B cell (primary cell): Measurements from ENCODE around the gene EVC. TPM values are rescaled to one million over a fixed set of nuclear protein-coding genes. Genes with fewer than 3 reads are reported as not detected.

Experiments
- ATAC-seq: fragments of 200-7000 bp; cut with Tn5 transposase; one replicate; pipeline ENCODE4 v1.10.0; 2021; ENCODE audit warnings: low read depth, mild to moderate bottlenecking, moderate number of reproducible peaks, moderate library complexity
- CTCF ChIA-PET: fragments of 350-600 bp; sonication (Branson Sonifier 250); formaldehyde crosslinking; loops from one replicate; lab custom pipeline; 2021; ENCODE audit warnings: antibody characterized with exemption, inconsistent platforms; lab: Charles Lee
- POLR2A ChIA-PET: fragments of 350-600 bp; sonication (Branson Sonifier 250); formaldehyde crosslinking; loops from one replicate; lab custom pipeline; 2021; ENCODE audit warnings: antibody characterized with exemption; lab: Charles Lee
- DNase-seq: peaks from one replicate; pipeline ENCODE4 v3.0.0; 2013
- H2AFZ ChIP-seq: 2 replicates; pipeline ENCODE4 v1.6.1; 2012; ENCODE audit warnings: mild to moderate bottlenecking, low read depth, low read length; ENCODE audit not compliant: insufficient read depth, poor library complexity, severe bottlenecking
- H3K27ac ChIP-seq, 2 donors: 1 replicate in 1 of 2; 2 replicates in 1 of 2; pipeline ENCODE4 v1.5.1; 2012 to 2013; ENCODE audit warnings: low read length in 2 of 2, mild to moderate bottlenecking in 2 of 2, moderate library complexity in 1 of 2
- H3K27me3 ChIP-seq, 4 experiments: fragments of 200-600 bp in 1 of 4; sonication (generic) in 1 of 4; replicated peaks in 1 of 4; 1 replicate in 2 of 4; 2 replicates in 2 of 4; pipeline versions ENCODE4 v1.6.1 to v1.7.0; 2013 to 2016; ENCODE audit warnings: low read length in 3 of 4, mild to moderate bottlenecking in 2 of 4, mixed read lengths in 1 of 4, moderate library complexity in 1 of 4; ENCODE audit not compliant: insufficient read depth in 4 of 4, control insufficient read depth in 3 of 4; ENCODE audit errors: control extremely low read depth in 1 of 4
- H3K36me3 ChIP-seq, 2 experiments: replicated peaks in 1 of 2; 1 replicate in 1 of 2; 2 replicates in 1 of 2; pipeline versions ENCODE4 v1.6.1 to v1.7.1; 2013; ENCODE audit warnings: low read length in 1 of 2; ENCODE audit not compliant: insufficient read depth in 2 of 2, control insufficient read depth in 1 of 2; ENCODE audit errors: control extremely low read depth in 1 of 2, extremely low read depth in 1 of 2
- H3K4me1 ChIP-seq, 2 donors: fragments of 200-600 bp in 1 of 2; sonication (generic) in 1 of 2; 1 replicate in 1 of 2; 2 replicates in 1 of 2; pipeline versions ENCODE4 v1.5.1 to v1.6.1; 2013 to 2017; ENCODE audit warnings: low read length in 2 of 2; ENCODE audit not compliant: control insufficient read depth in 2 of 2, insufficient read depth in 2 of 2
- H3K4me2 ChIP-seq: replicated peaks from 2 replicates; pipeline ENCODE3; 2012; ENCODE audit warnings: mild to moderate bottlenecking, low read depth, low read length; ENCODE audit not compliant: poor library complexity, severe bottlenecking
- H3K4me3 ChIP-seq, 5 experiments: fragments of 200-600 bp in 1 of 5; sonication (generic) in 1 of 5; 1 replicate in 3 of 5; 2 replicates in 2 of 5; pipeline versions ENCODE4 v1.5.1 to v1.7.0; 2011 to 2016; ENCODE audit warnings: low read length in 4 of 5, mild to moderate bottlenecking in 4 of 5, low read depth in 2 of 5, control low read depth in 1 of 5, moderate library complexity in 1 of 5; ENCODE audit not compliant: insufficient read depth in 1 of 5; ENCODE audit errors: control extremely low read depth in 1 of 5, extremely low read depth in 1 of 5
- H3K79me2 ChIP-seq: fragments of 200-600 bp; sonication (generic); one replicate; pipeline ENCODE4 v1.6.0; 2016; ENCODE audit warnings: low read length; ENCODE audit not compliant: control insufficient read depth, insufficient read depth
- H3K9ac ChIP-seq: fragments of 200-600 bp; sonication (generic); 2 replicates; pipeline ENCODE4 v1.6.1; 2017; ENCODE audit warnings: mild to moderate bottlenecking, low read length, moderate library complexity
- H3K9me3 ChIP-seq, 3 donors: one replicate each; pipeline versions ENCODE4 v1.6.1 to v1.7.1; 2013; ENCODE audit warnings: low read length in 2 of 3; ENCODE audit not compliant: control insufficient read depth in 2 of 3, insufficient read depth in 1 of 3; ENCODE audit errors: control extremely low read depth in 1 of 3
- H4K20me1 ChIP-seq: 2 replicates; pipeline ENCODE4 v1.6.0; 2012; ENCODE audit warnings: mild to moderate bottlenecking, low read length; ENCODE audit not compliant: insufficient read depth, control insufficient read depth, poor library complexity, severe bottlenecking
- H3K27ac Mint-ChIP-seq: one replicate; pipeline ENCODE4 v1.8.0; 2021; ENCODE audit warnings: mixed read lengths
- H3K27me3 Mint-ChIP-seq: one replicate; pipeline ENCODE4 v1.8.0; 2021; ENCODE audit warnings: mixed read lengths
- H3K4me1 Mint-ChIP-seq: one replicate; pipeline ENCODE4 v1.8.0; 2021; ENCODE audit warnings: mixed read lengths
- H3K4me3 Mint-ChIP-seq: one replicate; pipeline ENCODE4 v1.8.0; 2021; ENCODE audit warnings: mixed read lengths
- H3K9me3 Mint-ChIP-seq: one replicate; pipeline ENCODE4 v1.8.0; 2022; ENCODE audit warnings: mixed read lengths; ENCODE audit not compliant: insufficient read depth
- EZH2 ChIP-seq: IDR thresholded peaks from 2 replicates; pipeline ENCODE4 v1.6.1; 2012; ENCODE audit warnings: borderline replicate concordance, low read depth, mild to moderate bottlenecking, moderate library complexity, low read length; ENCODE audit not compliant: insufficient read depth, poor library complexity, severe bottlenecking
- WGBS: methylation state at CpG from one replicate; pipeline ENCODE4 v1.1.5; 2013; ENCODE audit warnings: missing lambda C conversion rate; ENCODE audit not compliant: insufficient coverage; 5-methylcytosine and 5-hydroxymethylcytosine counted together
- intact Hi-C: fragments of 100-400 bp; cut with micrococcal nuclease; formaldehyde crosslinking; loops from one replicate; pipeline ENCODE4 v1.10.0; 2022
- polyA plus RNA-seq: library from polyadenylated mRNA; depleted of rRNA; stranded (reverse); fragments of >200 nt; gene quantifications from 2 replicates; pipeline ENCODE4 v1.2.3, GENCODE V29; 2012
- total RNA-seq, 2 donors: library from RNA; stranded (reverse); fragments of 120-200 nt in 1 of 2; gene quantifications; 1 replicate in 1 of 2; 2 replicates in 1 of 2; pipeline versions ENCODE4 v1.2.3 to v1.2.4, GENCODE V29; 2013 to 2022
- TF ChIP-seq, protein P1 (sequence below): fragments of 200-600 bp; IDR thresholded peaks from one replicate; pipeline ENCODE4 v1.8.0; 2022; ENCODE audit warnings: antibody characterized with exemption, mild to moderate bottlenecking

Gene EVC
- total and polyA plus RNA-seq, 2 donors (not counting 1 experiment from before 2014, with no cell fraction given) = 1.5 TPM; not detected in 1

DNA sequence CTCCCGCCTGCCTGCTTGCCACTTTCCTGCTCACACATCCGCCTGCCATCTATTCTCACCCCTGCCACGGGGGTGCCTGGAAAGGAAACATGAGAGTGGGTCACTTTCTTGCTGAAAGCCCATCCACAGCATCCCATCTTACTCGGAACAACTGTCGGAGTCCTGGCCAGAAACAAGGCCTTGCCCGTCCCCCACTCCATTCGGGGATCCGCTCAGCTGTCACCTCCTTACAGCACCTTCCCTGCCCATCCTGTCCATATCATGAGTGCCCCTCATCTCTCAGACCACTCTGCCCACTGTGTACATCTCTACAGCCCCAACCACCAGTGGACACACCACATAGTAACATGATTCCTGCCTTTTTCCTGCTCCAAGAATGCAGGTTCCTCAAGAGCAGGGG is 9.0 kb upstream of the EVC start:
- no peaks in the 10 kb centered on the region for H3K79me2 ChIP-seq
- H3K27me3 Mint-ChIP-seq = peaks cover 7% of the 10 kb centered on the region
- H3K4me1 Mint-ChIP-seq = peaks cover 4% of the 10 kb centered on the region
- H3K9me3 ChIP-seq = peaks cover 0 to 20% (median 0%) of the 10 kb centered on the region in 3 donors
- no peak overlapping the region for H3K4me2 ChIP-seq
- no peak overlapping the region for H3K4me3 ChIP-seq
- H3K4me1 ChIP-seq = no peaks in the 10 kb centered on the region
- H4K20me1 ChIP-seq = no peaks in the 10 kb centered on the region
- POLR2A ChIA-PET = no interaction called here
- H3K9ac ChIP-seq = no peak overlapping the region
- 89% methylated on average over 6 of the region's 8 CpGs for WGBS
- no peaks in the 10 kb centered on the region for H3K9me3 Mint-ChIP-seq
- H3K27me3 ChIP-seq = peaks cover 0 to 13% (median 0%) of the 10 kb centered on the region in 4 experiments
- intact Hi-C loops = no loop called here
- H3K27ac ChIP-seq = no peak overlapping the region
- DNase-seq (no peak), ATAC-seq (no peak)
- H2AFZ ChIP-seq = no peak overlapping the region
- TF ChIP-seq, protein P1, sequence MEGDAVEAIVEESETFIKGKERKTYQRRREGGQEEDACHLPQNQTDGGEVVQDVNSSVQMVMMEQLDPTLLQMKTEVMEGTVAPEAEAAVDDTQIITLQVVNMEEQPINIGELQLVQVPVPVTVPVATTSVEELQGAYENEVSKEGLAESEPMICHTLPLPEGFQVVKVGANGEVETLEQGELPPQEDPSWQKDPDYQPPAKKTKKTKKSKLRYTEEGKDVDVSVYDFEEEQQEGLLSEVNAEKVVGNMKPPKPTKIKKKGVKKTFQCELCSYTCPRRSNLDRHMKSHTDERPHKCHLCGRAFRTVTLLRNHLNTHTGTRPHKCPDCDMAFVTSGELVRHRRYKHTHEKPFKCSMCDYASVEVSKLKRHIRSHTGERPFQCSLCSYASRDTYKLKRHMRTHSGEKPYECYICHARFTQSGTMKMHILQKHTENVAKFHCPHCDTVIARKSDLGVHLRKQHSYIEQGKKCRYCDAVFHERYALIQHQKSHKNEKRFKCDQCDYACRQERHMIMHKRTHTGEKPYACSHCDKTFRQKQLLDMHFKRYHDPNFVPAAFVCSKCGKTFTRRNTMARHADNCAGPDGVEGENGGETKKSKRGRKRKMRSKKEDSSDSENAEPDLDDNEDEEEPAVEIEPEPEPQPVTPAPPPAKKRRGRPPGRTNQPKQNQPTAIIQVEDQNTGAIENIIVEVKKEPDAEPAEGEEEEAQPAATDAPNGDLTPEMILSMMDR = no peak
- no peak for TF ChIP-seq EZH2
- no peak overlapping the region for H3K27ac Mint-ChIP-seq
- CTCF ChIA-PET = no interaction called here
- H3K36me3 ChIP-seq = no peaks in the 10 kb centered on the region
- H3K4me3 Mint-ChIP-seq = no peak overlapping the region

DNA sequence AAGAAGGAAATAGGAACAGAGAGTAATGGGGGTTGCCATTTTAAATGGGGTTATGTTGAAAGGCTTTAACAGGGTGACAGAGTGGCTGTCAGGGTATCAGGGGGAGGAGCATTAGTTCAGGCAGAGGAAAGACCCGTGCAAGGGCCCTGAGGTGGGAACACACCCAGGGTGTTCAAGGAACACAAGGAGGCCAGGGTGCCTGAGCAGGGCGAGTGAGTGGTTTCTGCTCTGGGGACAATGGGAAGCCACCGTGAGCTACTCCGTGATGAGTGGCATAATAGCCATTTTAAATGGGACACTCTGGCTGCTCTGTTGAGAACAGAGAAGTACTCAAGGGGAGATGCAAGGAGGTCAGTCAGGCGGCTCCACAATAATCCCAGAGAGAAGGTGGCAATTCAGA is 7.2 kb upstream of the EVC start:
- 97% methylated on average over 5 of the region's 5 CpGs for WGBS
- Histone ChIP-seq H4K20me1 (no peaks in the 10 kb centered on the region), H3K9me3 (peaks cover 0 to 23% (median 0%) of the 10 kb centered on the region in 3 donors), H3K27me3 (peaks cover 0 to 28% (median 1%) of the 10 kb centered on the region in 4 experiments), H3K4me1 (peaks cover 0 to 10% of the 10 kb centered on the region in 2 donors), H3K4me2 (no peak overlapping the region), H3K36me3 (no peaks in the 10 kb centered on the region), H2AFZ (no peak overlapping the region), H3K27ac (no peak overlapping the region), H3K4me3 (no peak overlapping the region), H3K9ac (no peak overlapping the region), H3K79me2 (no peaks in the 10 kb centered on the region)
- ChIA-PET CTCF (no interaction called here), POLR2A (no interaction called here)
- H3K4me3 Mint-ChIP-seq = no peak overlapping the region
- H3K9me3 Mint-ChIP-seq = no peaks in the 10 kb centered on the region
- no peak for TF ChIP-seq EZH2
- TF ChIP-seq, protein P1 = no peak
- ATAC-seq = no peak
- intact Hi-C loops = no loop called here
- DNase-seq = no peak
- no peak overlapping the region for H3K27ac Mint-ChIP-seq
- peaks cover 12% of the 10 kb centered on the region for H3K4me1 Mint-ChIP-seq
- peaks cover 16% of the 10 kb centered on the region for H3K27me3 Mint-ChIP-seq
